Stimulated activated CD4-positive, alpha-beta T cell treated with anti-CD3 and anti-CD28 coated beads, Interleukin-15, amount 100 ng/mL, for 24 hours (primary cell): ENCODE data around the gene UBE3B.
A peak's percentile ranks its signal among the peaks of the same experiment; 100 is the strongest.

ENCODE experiments used
- DNase-seq: peaks from one replicate; pipeline ENCODE4 v3.0.0-alpha.2; 2020

Gene UBE3B

DNA sequence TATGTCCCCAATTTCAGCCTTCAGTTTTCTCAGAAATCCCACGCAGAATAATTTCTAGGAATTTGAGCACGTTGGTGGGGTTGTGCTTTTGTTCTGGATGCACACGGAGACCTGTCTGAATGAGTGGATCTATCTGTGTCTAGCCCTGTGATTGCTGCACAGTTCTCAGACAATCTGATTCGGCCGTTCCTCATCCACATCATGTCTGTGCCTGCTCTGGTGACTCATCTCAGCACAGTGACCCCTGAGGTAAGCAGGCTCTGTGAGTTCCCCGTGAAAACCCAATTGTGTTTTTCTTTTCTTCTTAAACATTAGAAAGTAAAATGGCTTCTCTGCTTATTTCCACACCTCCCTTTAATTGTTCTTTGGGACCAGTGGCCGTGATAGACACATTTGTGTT lies 20.2 kb downstream of the UBE3B start:
- no peak for DNase-seq

GRCh38 chr12:109500406-109501185 lies 23.2 kb downstream of the UBE3B start:
- DNase-seq = no peak

DNA sequence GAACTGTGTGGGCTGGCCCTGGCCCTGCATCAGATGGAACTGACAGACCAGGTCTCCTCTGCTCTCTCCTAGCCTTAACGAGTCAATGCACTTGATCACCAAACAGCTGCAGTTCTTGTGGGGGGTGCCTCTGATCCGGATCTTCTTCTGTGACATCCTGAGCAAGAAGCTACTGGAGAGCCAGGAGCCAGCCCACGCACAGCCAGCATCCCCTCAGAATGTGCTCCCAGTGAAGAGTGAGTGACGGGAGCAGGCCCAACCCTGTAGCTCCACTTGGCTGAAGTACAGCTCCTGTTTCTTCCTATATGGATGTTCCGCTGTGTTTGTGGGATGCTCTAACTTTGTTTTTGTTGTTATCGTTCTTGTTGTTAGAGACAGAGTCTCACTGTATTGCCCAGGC lies 23.9 kb downstream of the UBE3B start:
- no peak for DNase-seq

GRCh38 chr12:109502332-109502731 lies 24.9 kb downstream of the UBE3B start:
- no peak for DNase-seq

DNA sequence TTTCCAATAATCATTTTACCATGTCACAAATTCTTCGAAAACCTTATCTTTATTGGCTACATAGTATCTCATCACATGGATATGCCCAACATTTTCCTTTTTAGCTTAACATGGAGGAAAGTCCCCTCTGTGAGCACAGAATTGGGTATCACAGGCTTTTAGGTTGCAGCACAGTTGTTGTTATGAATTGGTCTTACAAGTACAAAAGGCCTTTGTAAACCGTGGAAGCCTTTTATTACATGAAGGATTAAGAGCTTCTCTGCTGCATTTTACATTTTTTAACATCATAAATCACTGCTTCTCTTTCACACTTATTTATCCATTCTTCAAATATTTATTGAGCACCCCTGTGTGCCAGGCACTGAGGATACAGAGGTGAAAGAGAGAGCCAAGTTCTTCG lies 26.2 kb downstream of the UBE3B start:
- no peak for DNase-seq

- DNase-seq = no peak
Observed at GRCh38 chr12:109504068-109504467, 26.6 kb downstream of the UBE3B start.

DNA sequence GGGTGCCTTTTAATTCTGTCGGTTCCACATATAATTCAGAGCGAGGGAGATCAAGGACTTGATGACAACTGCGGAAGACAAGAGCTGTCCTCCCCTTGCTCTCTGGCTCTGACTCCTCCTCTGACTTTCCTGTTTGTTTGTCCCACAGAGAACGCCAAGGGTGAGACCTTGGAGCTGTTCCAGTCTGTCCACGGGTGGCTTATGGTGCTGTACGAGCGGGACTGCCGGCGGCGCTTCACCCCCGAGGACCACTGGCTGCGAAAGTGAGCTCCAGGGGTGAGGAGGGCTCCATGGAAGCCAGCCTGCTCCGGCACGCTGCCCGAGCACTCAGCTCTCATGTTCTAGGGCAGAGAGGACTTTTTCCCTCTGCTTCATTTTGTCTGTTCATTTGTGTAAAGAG lies 32.8 kb downstream of the UBE3B start:
- no peak for DNase-seq

DNA sequence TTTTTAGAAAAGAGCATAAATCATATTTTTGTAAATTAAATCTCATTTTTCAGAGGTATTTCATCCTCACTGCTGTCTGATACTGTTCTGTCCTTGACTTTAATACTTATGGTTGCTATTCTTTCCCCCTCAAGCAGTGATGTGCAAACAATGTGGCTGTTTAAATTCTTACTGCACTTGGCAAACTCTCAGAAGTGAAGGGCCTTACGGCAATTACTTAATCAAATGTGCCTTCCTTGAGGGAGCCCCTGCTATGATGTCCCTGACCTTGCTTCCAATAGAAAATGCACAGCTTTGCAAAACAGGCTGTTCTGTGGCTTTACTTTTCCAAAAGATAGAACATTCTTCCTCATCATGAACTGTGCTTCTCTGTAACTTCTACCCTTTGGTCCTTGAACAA lies 35.2 kb downstream of the UBE3B start:
- DNase-seq = no peak

DNA sequence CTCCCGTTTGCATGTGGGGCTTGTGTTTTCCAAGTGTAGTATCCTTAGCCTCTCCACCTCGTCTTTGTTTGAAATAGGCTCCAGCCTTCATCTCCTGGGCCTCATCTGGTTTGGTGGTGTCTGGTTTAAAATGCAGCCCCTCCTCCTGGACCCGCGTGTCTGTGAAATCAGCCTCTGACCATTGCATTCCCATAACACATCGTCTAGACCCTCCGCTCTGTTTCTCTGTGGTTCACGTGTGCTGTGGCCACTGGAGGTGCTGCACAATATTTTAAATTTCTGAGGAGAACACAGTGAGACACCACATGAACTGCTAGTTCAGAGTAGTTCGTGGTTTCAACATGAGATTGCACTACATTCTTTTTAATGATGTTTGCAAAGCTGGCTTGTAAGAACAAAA lies 35.6 kb downstream of the UBE3B start:
- no peak for DNase-seq

GRCh38 chr12:109513977-109514376 lies 36.5 kb downstream of the UBE3B start:
- DNase-seq = no peak

DNA sequence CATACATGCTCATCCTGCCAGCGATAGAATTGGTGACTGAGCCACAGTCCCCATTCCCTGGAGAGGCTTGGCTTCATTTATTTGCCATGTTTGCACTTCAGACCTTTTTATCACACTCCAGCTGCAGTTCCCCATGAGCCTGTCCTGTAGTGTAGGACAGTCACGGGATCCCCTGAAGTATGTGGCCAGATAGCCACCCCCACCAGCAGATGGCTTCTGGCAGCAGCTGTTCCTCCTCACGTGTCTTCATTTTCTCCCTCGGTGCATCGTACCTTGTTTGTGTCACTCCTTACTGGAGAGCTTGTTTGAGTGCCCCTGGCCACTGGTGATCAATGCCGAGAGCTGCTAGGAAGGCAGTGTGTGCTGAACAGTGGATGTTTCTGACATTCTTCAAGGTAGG lies 40.2 kb downstream of the UBE3B start:
- DNase-seq = no peak

- peak; percentile 67 for DNase-seq
Observed at GRCh38 chr12:109518820-109519665, 41.6 kb downstream of the UBE3B start.

DNA sequence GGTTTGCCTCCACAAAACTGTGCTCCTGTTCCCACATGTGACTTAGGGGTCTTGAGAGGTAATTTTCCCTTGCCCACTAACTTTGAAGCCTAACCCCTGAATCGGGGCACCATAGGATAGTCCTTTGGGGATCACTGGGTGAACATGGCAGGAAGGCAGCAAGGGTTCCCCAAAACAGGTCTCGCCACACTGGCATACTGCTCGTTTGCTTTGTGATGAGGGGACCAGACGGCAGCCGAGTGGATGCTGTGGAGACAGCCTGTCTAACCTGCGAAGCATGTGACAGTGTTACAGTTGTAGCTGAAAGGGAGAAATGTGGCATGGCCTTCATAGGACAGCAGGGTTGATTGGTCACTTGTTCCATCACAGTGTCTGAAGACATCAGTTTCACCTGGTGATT lies 42.4 kb downstream of the UBE3B start:
- no peak for DNase-seq

- no peak for DNase-seq
Observed at GRCh38 chr12:109521831-109522230, 44.4 kb downstream of the UBE3B start.

- no peak for DNase-seq
Observed at GRCh38 chr12:109523071-109523470, 45.6 kb downstream of the UBE3B start.

GRCh38 chr12:109523504-109523903 lies 46.1 kb downstream of the UBE3B start:
- DNase-seq = no peak

DNA sequence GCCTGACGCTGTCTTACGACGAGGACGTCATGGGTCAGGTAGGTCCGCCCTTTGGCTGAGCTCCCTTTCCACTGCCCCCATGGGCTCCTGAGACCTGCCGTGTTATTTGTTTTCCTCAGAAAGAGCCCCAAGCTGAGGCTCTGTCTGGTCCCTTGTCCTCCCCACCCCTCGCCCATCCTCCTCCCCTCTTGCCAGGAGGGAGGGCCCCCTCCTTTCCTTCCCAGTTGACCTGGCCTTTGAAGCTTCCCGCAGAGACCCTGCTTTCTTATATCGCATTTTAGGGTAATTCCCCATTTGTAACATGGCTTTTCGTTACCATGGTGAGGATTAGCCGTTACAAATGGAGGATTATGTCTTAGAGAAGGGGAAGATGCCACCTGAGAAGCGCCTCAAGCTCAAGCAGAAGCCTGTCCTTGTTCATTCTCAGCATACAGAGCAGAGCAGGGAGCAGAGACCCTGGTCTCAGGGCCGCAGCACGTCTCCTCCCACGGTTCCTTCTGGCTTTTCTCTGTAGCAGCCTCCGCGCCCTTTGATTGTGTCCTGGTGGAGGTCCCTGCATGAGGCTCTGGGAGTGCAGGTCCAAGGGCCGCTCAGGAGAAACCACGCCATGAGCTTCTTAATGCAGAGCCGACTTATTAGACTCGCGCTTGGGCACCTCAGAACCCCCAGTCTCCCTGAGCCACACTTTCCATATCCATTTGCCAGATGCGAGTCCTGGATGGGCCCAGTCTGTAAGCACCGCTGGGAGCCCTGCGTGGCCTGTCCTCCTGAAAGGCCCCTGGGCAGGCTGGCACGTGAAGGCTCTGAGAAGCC lies 47.2 kb downstream of the UBE3B start:
- no peak for DNase-seq

- no peak for DNase-seq
Observed at GRCh38 chr12:109525279-109525585, 47.8 kb downstream of the UBE3B start.

DNA sequence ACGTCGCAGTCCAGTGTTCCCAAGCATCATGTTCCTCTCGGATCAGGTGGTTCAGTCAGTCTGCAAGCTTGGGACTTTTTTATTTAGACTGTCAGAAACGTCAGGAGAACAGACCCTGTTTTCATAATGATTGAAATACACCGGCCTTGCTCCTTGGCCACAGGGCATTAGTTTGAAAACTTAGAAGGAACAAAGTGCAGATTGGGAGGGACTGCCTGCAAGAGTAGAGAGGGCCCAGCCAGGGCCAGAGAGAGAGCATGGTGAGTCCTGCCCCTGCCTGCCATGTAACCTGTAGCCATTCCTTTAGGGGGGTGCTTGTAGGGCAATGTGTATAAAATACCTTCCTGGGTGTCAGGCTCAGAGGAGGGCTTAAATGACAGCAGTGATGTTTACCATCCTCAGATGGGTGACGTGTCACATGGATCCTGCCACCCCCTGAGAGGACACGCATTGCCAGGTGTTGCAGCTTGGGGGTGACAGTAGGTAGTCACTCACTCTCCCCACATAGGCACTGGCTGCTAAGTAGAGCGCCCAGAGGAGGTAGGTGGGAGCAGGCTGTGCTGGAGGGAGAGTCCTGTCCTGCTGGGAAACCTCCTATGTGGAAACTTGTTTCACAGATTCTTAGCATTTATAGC lies 50.2 kb downstream of the UBE3B start:
- no peak for DNase-seq

- DNase-seq = no peak
Observed at GRCh38 chr12:109529691-109530640, 52.5 kb downstream of the UBE3B start.

DNA sequence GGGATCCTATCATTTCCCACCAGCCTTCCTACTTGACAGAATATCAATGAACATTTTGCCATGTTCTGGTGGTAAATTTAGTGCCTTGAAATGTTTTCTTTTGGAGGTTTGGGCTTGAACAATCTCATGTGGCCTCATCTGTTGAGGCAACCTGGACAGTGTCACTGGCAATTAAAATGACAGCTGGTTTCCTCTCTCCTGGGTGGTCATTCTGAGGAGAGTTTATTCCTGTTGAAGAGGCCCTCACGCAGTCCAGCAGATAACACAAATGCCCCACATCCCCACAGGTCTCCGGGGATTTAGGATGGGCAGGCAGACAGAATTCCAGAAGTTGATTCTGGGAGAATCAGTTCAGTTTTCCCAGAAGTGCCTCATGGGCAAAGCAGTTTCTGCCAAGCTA lies 54.0 kb downstream of the UBE3B start:
- no peak for DNase-seq
